HEK293T (cell line): ENCODE data around the gene AP2B1.

Experiments used
- CTCF ChIA-PET: fragments of 350-600 bp; formaldehyde crosslinking; extraction: SDS; loops from one replicate; lab custom pipeline; 2021; ENCODE audit warnings: antibody characterized with exemption, inconsistent platforms; lab: Yijun Ruan, JAX
- POLR2A ChIA-PET: fragments of 350-600 bp; formaldehyde crosslinking; extraction: SDS; loops from one replicate; lab custom pipeline; 2020; ENCODE audit warnings: antibody characterized with exemption, inconsistent platforms; lab: Yijun Ruan, JAX
- DNase-seq: peaks from one replicate; pipeline ENCODE4 v3.0.0; 2012; ENCODE audit warnings: mixed read lengths; ENCODE audit errors: extremely low spot score
- ARNT ChIP-seq: fragments of 450-650 bp; IDR thresholded peaks from 2 replicates; pipeline ENCODE4 v1.6.1; 2017; ENCODE audit warnings: mild to moderate bottlenecking
- BHLHE40 ChIP-seq: fragments of 450-650 bp; IDR thresholded peaks from 2 replicates; pipeline ENCODE4 v1.6.1; 2016; ENCODE audit warnings: mild to moderate bottlenecking, moderate library complexity, borderline replicate concordance
- CTBP1 ChIP-seq: fragments of 450-650 bp; IDR thresholded peaks from 2 replicates; pipeline ENCODE4 v1.6.1; 2016; ENCODE audit warnings: borderline replicate concordance
- ELF4 ChIP-seq: fragments of 450-650 bp; IDR thresholded peaks from 2 replicates; pipeline ENCODE4 v1.6.1; 2017; ENCODE audit warnings: antibody characterized with exemption
- FOXA1 ChIP-seq: fragments of 450-650 bp; IDR thresholded peaks from 2 replicates; pipeline ENCODE4 v1.6.1; 2016; ENCODE audit warnings: mild to moderate bottlenecking
- FOXK2 ChIP-seq: fragments of 450-650 bp; IDR thresholded peaks from 2 replicates; pipeline ENCODE4 v1.6.1; 2016; ENCODE audit warnings: mild to moderate bottlenecking
- FOXM1 ChIP-seq: fragments of 450-650 bp; IDR thresholded peaks from 2 replicates; pipeline ENCODE4 v1.6.1; 2017; ENCODE audit warnings: mild to moderate bottlenecking, borderline replicate concordance
- HDGF ChIP-seq: fragments of 450-650 bp; IDR thresholded peaks from 2 replicates; pipeline ENCODE4 v1.6.1; 2017; ENCODE audit warnings: antibody characterized with exemption, borderline replicate concordance
- L3MBTL2 ChIP-seq: fragments of 450-650 bp; conservative IDR thresholded peaks from 2 replicates; pipeline ENCODE4 v1.6.1; 2016; ENCODE audit warnings: mild to moderate bottlenecking
- LEF1 ChIP-seq: fragments of 450-650 bp; IDR thresholded peaks from 2 replicates; pipeline ENCODE4 v1.6.1; 2017; ENCODE audit warnings: mild to moderate bottlenecking, borderline replicate concordance
- NFRKB ChIP-seq: fragments of 450-650 bp; IDR thresholded peaks from 2 replicates; pipeline ENCODE4 v1.6.1; 2016; ENCODE audit warnings: mild to moderate bottlenecking, moderate library complexity
- SP1 ChIP-seq: fragments of 450-650 bp; IDR thresholded peaks from 2 replicates; pipeline ENCODE4 v1.6.1; 2017
- SUZ12 ChIP-seq: fragments of 450-650 bp; IDR thresholded peaks from 2 replicates; pipeline ENCODE4 v1.6.1; 2016; ENCODE audit warnings: mild to moderate bottlenecking
- TARDBP ChIP-seq: fragments of 450-650 bp; IDR thresholded peaks from 2 replicates; pipeline ENCODE4 v1.6.1; 2016
- ZNF384 ChIP-seq: fragments of 450-650 bp; IDR thresholded peaks from 2 replicates; pipeline ENCODE4 v1.6.1; 2016
- TF ChIP-seq, protein P1 (sequence below): fragments of 450-650 bp; IDR thresholded peaks from 2 replicates; pipeline ENCODE4 v1.6.1; 2016

The AP2B1 gene

DNA sequence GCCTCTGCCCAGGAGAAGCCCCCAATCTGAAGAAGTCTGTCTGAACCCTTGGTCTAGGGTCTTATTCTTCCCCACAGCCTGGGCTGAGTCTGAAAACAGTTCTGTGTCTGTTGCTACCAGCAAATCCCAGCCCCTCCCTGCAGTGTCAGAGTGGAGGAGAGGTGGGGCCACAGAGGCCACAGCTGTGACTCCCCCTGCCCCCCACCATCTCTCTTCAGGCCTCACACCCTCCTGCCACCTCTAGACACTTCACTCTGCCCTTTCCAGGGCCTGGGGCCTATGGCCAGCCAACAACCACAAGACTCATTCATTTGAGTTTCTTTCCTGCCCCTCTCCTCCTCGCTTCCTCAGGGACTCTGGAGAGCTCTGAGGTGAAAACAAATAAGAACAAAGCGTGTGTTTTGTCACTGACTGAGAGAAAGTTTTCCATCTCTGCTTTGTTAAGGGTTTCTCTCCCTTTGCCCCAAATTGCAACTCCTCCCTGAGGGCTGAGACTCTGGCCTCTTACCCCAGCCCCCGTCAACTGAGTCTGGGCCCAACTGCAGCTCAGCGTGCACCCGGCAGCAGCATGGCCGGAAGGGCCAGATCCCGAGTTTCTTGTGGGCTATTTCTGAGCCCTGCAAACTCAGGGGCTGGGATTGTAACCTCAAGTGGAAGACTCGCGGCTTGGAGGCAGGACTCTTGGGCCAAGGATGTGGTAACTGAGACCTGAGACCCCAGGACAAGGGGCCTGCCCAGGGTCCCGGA lies 186.7 kb downstream of the AP2B1 start:
- no peak for DNase-seq
- CTCF ChIA-PET: interaction anchor here (0.7 to 1.0 kb wide), 2 partner anchors 9 to 10 kb away, joined by 3 to 6 read pairs; no protein-coding TSS in a partner anchor
- TF ChIP-seq ARNT (no peak), NFRKB (no peak), ZNF384 (no peak), HDGF (no peak), FOXA1 (no peak), L3MBTL2 (no peak), TARDBP (no peak), SUZ12 (no peak), CTBP1 (no peak), SP1 (no peak), ELF4 (no peak), LEF1 (no peak), FOXK2 (no peak), BHLHE40 (no peak), FOXM1 (no peak)
- TF ChIP-seq, protein P1, sequence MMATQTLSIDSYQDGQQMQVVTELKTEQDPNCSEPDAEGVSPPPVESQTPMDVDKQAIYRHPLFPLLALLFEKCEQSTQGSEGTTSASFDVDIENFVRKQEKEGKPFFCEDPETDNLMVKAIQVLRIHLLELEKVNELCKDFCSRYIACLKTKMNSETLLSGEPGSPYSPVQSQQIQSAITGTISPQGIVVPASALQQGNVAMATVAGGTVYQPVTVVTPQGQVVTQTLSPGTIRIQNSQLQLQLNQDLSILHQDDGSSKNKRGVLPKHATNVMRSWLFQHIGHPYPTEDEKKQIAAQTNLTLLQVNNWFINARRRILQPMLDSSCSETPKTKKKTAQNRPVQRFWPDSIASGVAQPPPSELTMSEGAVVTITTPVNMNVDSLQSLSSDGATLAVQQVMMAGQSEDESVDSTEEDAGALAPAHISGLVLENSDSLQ: no peak
- POLR2A ChIA-PET: interaction anchor here (0.8 kb wide), 1 partner anchor 35 kb away, joined by 4 read pairs; the partner anchor contains the start of gene TAF15

DNA sequence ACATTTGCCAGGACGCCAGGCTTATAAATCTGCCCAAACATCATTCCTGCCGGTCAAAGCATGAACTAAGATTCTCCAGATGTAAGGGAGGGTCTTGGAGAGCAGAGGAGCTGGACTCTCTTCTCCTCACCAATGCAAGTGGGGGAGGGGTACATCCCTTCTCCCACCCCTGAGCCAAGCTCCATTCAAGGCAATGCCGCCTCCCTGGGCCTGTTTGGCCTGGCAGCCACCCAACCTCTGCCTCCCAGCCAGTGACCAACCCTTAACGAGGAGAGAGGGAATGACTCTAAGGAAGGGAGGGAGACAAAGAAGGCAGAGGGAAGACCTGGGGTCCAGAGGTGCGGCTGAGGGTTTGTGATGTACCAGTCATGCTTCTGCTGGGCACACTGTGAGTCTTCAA lies 187.4 kb downstream of the AP2B1 start:
- CTCF ChIA-PET: interaction anchor here (0.7 to 1.0 kb wide), 2 partner anchors 10 to 11 kb away, joined by 3 to 6 read pairs; no protein-coding TSS in a partner anchor
- no peak for DNase-seq
- POLR2A ChIA-PET: interaction anchor here (0.8 to 1.9 kb wide), 2 partner anchors 34 kb away, joined by 4 to 8 read pairs; partner anchors contain the start of gene TAF15
- TF ChIP-seq, protein P1: no peak
- TF ChIP-seq CTBP1 (no peak), FOXA1 (no peak), L3MBTL2 (no peak), FOXM1 (no peak)

DNA sequence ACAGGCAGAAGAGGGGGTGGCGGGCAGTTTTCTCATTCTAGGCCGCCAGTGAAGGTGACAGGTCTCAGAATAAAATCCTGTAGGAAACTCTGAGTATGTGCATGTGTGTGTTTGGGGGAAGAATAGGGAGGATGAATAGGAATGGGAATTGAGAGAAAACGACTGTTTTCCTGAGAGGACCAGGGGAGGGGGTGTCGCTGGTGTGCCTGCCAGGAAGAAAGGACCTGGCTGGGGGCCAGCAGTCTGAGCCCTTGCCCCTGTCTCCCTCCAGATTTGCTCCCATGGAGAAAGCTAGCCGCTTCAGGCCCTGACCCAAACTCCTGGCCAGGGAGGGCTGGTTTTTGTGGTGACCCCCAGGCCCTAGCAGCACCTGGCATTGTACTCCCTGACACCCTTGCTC lies 187.9 kb downstream of the AP2B1 start:
- ChIA-PET POLR2A (interaction anchor here (0.7 to 1.9 kb wide), 2 partner anchors 14 to 34 kb away, joined by 3 to 8 read pairs; partner anchors contain the start of gene TAF15), CTCF (interaction anchor here (0.7 kb wide), 1 partner anchor 12 kb away, joined by 3 read pairs; no protein-coding TSS in a partner anchor)
- no peak for DNase-seq
- TF ChIP-seq SP1 (no peak), SUZ12 (no peak), BHLHE40 (no peak), ELF4 (no peak), ARNT (no peak), NFRKB (no peak), CTBP1 (no peak), FOXK2 (no peak), LEF1 (no peak), FOXA1 (no peak)

DNA sequence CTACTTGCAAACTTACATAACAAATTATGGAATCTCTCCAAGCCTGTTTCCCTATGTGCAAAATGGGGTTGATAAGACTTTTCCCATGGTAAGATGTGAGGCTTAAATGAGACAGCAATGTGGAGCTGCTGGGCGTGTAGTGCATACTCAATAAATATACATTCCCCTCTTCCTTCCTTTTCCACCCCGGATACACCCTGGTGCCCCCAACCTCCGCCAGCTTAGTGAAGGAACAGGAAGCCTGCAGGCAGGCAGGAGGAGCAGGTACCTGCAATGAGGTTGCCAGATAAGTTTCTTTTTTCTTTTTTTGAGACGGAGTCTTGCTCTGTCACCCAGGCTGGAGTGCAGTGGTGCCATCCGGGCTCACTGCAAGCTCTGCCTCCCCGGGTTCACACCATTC lies 188.5 kb downstream of the AP2B1 start:
- no peak for TF ChIP-seq L3MBTL2
- no peak for TF ChIP-seq FOXK2
- no peak for TF ChIP-seq FOXA1
- TF ChIP-seq, protein P1: no peak
- TF ChIP-seq NFRKB: no peak
- ChIA-PET CTCF (no interaction called here), POLR2A (interaction anchor here (0.7 to 1.9 kb wide), 2 partner anchors 13 to 33 kb away, joined by 3 to 8 read pairs; partner anchors contain the start of gene TAF15)
- no peak for DNase-seq
